PC-3 (cell line): ENCODE results near the gene TLN1.

ENCODE experiments used
- EZH2 ChIP-seq: fragments of 300-600 bp; sonication (generic); IDR thresholded peaks from one replicate; pipeline ENCODE4 v1.6.1; 2017; ENCODE audit warnings: antibody characterized with exemption, mild to moderate bottlenecking, low read length; ENCODE audit not compliant: unreplicated experiment
- TF ChIP-seq, protein P1 (sequence below): fragments of 300-600 bp; sonication (generic); conservative IDR thresholded peaks from 2 replicates; pipeline ENCODE4 v1.5.1; 2017; ENCODE audit warnings: antibody characterized with exemption, low read depth, mild to moderate bottlenecking, low read length

DNA sequence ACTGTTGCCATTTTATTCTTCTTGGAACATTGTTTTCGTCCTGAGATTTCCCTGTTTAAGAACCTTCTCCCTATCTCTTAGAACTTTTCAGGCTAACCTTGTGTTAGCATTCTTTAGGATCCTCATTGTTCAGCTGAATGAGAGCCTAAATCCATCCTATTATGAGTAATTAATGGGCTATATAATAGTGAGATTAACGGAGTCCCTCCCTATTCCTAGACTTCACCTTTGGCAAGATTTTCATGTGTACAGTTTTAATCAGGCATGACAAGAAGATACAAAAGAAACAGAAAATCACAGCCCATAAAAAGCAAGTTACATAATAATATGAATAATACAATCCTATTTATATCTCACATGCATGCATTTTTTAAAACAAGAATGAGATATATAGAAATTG is 31.2 kb upstream of the TLN1 start:
- TF ChIP-seq, protein P1, sequence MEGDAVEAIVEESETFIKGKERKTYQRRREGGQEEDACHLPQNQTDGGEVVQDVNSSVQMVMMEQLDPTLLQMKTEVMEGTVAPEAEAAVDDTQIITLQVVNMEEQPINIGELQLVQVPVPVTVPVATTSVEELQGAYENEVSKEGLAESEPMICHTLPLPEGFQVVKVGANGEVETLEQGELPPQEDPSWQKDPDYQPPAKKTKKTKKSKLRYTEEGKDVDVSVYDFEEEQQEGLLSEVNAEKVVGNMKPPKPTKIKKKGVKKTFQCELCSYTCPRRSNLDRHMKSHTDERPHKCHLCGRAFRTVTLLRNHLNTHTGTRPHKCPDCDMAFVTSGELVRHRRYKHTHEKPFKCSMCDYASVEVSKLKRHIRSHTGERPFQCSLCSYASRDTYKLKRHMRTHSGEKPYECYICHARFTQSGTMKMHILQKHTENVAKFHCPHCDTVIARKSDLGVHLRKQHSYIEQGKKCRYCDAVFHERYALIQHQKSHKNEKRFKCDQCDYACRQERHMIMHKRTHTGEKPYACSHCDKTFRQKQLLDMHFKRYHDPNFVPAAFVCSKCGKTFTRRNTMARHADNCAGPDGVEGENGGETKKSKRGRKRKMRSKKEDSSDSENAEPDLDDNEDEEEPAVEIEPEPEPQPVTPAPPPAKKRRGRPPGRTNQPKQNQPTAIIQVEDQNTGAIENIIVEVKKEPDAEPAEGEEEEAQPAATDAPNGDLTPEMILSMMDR, result no peak
- no peak for TF ChIP-seq EZH2
